K562 (cell line): ENCODE measurements around the gene SLC18A3. TPM values are rescaled to one million over a fixed set of nuclear protein-coding genes. Genes with fewer than 3 reads are reported as not detected.

Source experiments
- ARID3A ChIP-seq: IDR thresholded peaks from 2 replicates; pipeline ENCODE4 v1.6.1; 2012; ENCODE audit warnings: low read depth, low read length, improper control_type of control experiment, borderline replicate concordance
- ELK3 ChIP-seq: fragments of 450-650 bp; formaldehyde crosslinking; IDR thresholded peaks from 2 replicates; pipeline ENCODE4 v1.4.0; 2020; ENCODE audit warnings: mild to moderate bottlenecking
- FOSL1 ChIP-seq: fragments of 200-800 bp; sonication (Bioruptor generic); conservative IDR thresholded peaks from 2 replicates; pipeline ENCODE4 v1.6.1; 2016; ENCODE audit warnings: missing genetic modification characterization, missing compliant biosample characterization
- NFRKB ChIP-seq: fragments of 450-650 bp; IDR thresholded peaks from 2 replicates; pipeline ENCODE4 v1.6.1; 2016; ENCODE audit warnings: low read depth
- POLR2B ChIP-seq: fragments of 450-650 bp; IDR thresholded peaks from 2 replicates; pipeline ENCODE4 v1.6.1; 2018; ENCODE audit warnings: low read depth; ENCODE audit not compliant: partially characterized antibody
- REST ChIP-seq, 2 experiments: fragments of 450-650 bp; formaldehyde crosslinking in 1 of 2; IDR thresholded peaks; 2 replicates each; pipeline versions ENCODE4 v1.4.0 to v1.6.1; 2014 to 2020; ENCODE audit warnings: mild to moderate bottlenecking in 2 of 2, borderline replicate concordance in 1 of 2, low read depth in 1 of 2
- TCF3 ChIP-seq: sonication (generic); formaldehyde crosslinking; IDR thresholded peaks from 2 replicates; pipeline ENCODE4 v1.4.0; 2020; ENCODE audit warnings: mild to moderate bottlenecking, missing genetic modification reagents
- ZBTB49 ChIP-seq: sonication (generic); formaldehyde crosslinking; IDR thresholded peaks from 2 replicates; pipeline ENCODE4 v1.8.0; 2022; ENCODE audit warnings: missing genetic modification reagents, mild to moderate bottlenecking, borderline replicate concordance
- polyA plus RNA-seq, 8 experiments: library from polyadenylated mRNA; depleted of rRNA in 4 of 8; stranded (reverse) in 5 of 8; unstranded in 3 of 8; fragments of >200 nt; fragmentation: Nextera tagmentation in 2 of 8; fragmentation: Illumina TruSeq in 1 of 8; extraction: Ambion mirVana in 2 of 8; extraction: Trizol in 1 of 8; gene quantifications; 2 replicates each; pipeline versions ENCODE4 v1.2.1 to v1.2.3, GENCODE V29; 2011 to 2014; ENCODE audit warnings: inconsistent platforms in 1 of 8, missing spikeins in 1 of 8
- total RNA-seq, 7 experiments: library from RNA; depleted of rRNA in 6 of 7; stranded (reverse); fragments of >200 nt in 6 of 7; fragmentation: Illumina TruSeq in 2 of 7; extraction: Trizol in 2 of 7; gene quantifications; 2 replicates each; pipeline versions ENCODE4 v1.2.1 to v1.2.3, GENCODE V29; 2011 to 2021; ENCODE audit warnings: low replicate concordance in 1 of 7

The SLC18A3 gene
- total and polyA plus RNA-seq, 9 of the 15 experiments (the other 6 are each of a cell fraction or from before 2014, with no cell fraction given) = not detected

GRCh38 chr10:49606981-49607535, 3.1 kb upstream of the SLC18A3 start (continued):
- TF ChIP-seq REST (IDR thresholded peaks at IDR 0.05; ENCODE audit: borderline replicate concordance) = peak; percentile 100
- TF ChIP-seq REST (CRISPR knock-in tag; IDR thresholded peaks at IDR 0.05; ENCODE audit: low read depth) = peak; percentile 99
- TF ChIP-seq FOSL1 (tag) = no peak
- no peak for TF ChIP-seq NFRKB
- no peak for TF ChIP-seq ARID3A
- no peak for TF ChIP-seq ZBTB49 (CRISPR knock-in tag)
- TF ChIP-seq POLR2B = no peak
- no peak for TF ChIP-seq ELK3
- TF ChIP-seq TCF3 (CRISPR knock-in tag) = no peak
